Left lung (tissue), 10 donors: ENCODE data around the gene UBXN6. TPM values are rescaled to one million over a fixed set of nuclear protein-coding genes. Genes with fewer than 3 reads are reported as not detected.
A peak's percentile ranks its signal among the peaks of the same experiment; 100 is the strongest.

ENCODE experiments used
- ATAC-seq: fragments of 200-7000 bp; cut with Tn5 transposase; one replicate; pipeline ENCODE4 v1.9.1; 2020; ENCODE audit warnings: moderate library complexity
- DNase-seq, 4 donors: peaks; one replicate each; pipeline ENCODE4 v3.0.0-alpha.2; 2013 to 2020
- H3K27ac ChIP-seq, 2 donors: fragments of 200-600 bp; sonication (generic) in 1 of 2; one replicate each; pipeline versions ENCODE4 v1.5.0 to v1.8.0; 2020 to 2021
- H3K27me3 ChIP-seq, 2 donors: fragments of 200-600 bp; sonication (generic) in 1 of 2; one replicate each; pipeline versions ENCODE4 v1.5.0 to v1.8.0; 2020 to 2021
- H3K36me3 ChIP-seq, 2 donors: fragments of 200-600 bp; sonication (generic) in 1 of 2; one replicate each; pipeline versions ENCODE4 v1.5.0 to v1.8.0; 2020 to 2021
- H3K4me1 ChIP-seq, 2 donors: fragments of 200-600 bp; one replicate each; pipeline ENCODE4 v1.8.0; 2021
- H3K4me3 ChIP-seq, 2 donors: fragments of 200-600 bp; sonication (generic) in 1 of 2; one replicate each; pipeline versions ENCODE4 v1.5.0 to v1.8.0; 2020 to 2021; ENCODE audit warnings: mild to moderate bottlenecking in 1 of 2
- H3K9me3 ChIP-seq, 2 donors: fragments of 200-600 bp; sonication (generic) in 1 of 2; one replicate each; pipeline versions ENCODE4 v1.5.0 to v1.8.0; 2020 to 2021
- intact Hi-C, 2 donors: fragments of 100-400 bp; cut with DNase I; formaldehyde crosslinking; loops; one replicate each; pipeline versions ENCODE4 v1.11.2 to v1.14.2; 2022
- polyA plus RNA-seq, 6 donors: library from polyadenylated mRNA; unstranded; fragments of 120-200 nt; gene quantifications; one replicate each; pipeline ENCODE4 v1.2.1, GENCODE V29; 2013; ENCODE audit not compliant: insufficient read length in 6 of 6
- total RNA-seq, 2 donors: library from RNA; stranded (reverse); fragmentation: NEBNext Ultra II Directional; extraction: Animal tissue kit (Norgen Biotek cat#: 25700); gene quantifications; one replicate each; pipeline ENCODE4 v1.2.1, GENCODE V29; 2021
- TF ChIP-seq, protein P1 (sequence below), 2 donors: fragments of 200-600 bp; sonication (generic) in 1 of 2; IDR thresholded peaks; one replicate each; pipeline versions ENCODE4 v1.5.0 to v1.8.0; 2021; ENCODE audit warnings: antibody characterized with exemption in 2 of 2
- donor health status: DM: no; HTN: yes; CAD: no.
- donor health status: DM: no; HTN: no; CAD: no.

The UBXN6 gene
- total and polyA plus RNA-seq, 8 donors, result 70.2 to 101 (median 87.5) TPM

DNA sequence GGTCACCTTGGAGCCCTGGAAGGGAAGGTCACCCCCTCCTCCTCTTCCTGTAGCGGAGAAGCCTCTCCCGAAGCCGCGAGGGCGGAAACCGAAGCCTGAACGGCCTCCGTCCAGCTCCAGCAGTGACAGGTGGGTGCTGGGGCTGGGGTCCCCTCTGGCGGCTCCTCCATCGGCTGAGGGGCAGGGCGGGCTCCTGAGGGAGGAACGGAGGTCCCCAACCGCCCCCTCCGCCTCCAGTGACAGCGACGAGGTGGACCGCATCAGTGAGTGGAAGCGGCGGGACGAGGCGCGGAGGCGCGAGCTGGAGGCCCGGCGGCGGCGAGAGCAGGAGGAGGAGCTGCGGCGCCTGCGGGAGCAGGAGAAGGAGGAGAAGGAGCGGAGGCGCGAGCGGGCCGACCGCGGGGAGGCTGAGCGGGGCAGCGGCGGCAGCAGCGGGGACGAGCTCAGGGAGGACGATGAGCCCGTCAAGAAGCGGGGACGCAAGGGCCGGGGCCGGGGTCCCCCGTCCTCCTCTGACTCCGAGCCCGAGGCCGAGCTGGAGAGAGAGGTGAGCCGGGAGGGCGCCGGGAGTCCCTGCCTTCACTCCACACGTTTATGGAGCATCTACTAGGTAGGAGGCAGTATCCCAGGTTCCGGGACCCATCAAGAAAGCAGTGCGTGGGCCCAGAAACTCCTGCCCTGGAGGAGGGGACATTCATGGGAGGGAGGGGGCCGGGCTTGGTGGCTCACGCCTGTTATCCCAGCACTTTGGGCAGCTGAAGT lies 36.5 kb upstream of the UBXN6 start:
- intact Hi-C loops, result no loop called here
- ATAC-seq (no peak), DNase-seq (peak in 1 of 4 donors; percentile 73)
- no peaks in the 10 kb centered on the region for H3K27me3 ChIP-seq
- TF ChIP-seq, protein P1, sequence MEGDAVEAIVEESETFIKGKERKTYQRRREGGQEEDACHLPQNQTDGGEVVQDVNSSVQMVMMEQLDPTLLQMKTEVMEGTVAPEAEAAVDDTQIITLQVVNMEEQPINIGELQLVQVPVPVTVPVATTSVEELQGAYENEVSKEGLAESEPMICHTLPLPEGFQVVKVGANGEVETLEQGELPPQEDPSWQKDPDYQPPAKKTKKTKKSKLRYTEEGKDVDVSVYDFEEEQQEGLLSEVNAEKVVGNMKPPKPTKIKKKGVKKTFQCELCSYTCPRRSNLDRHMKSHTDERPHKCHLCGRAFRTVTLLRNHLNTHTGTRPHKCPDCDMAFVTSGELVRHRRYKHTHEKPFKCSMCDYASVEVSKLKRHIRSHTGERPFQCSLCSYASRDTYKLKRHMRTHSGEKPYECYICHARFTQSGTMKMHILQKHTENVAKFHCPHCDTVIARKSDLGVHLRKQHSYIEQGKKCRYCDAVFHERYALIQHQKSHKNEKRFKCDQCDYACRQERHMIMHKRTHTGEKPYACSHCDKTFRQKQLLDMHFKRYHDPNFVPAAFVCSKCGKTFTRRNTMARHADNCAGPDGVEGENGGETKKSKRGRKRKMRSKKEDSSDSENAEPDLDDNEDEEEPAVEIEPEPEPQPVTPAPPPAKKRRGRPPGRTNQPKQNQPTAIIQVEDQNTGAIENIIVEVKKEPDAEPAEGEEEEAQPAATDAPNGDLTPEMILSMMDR (IDR thresholded peaks at IDR 0.05), result no peak
- H3K4me3 ChIP-seq, result no peak overlapping the region
- H3K27ac ChIP-seq, result no peak overlapping the region
- no peaks in the 10 kb centered on the region for H3K9me3 ChIP-seq
- H3K4me1 ChIP-seq, result no peaks in the 10 kb centered on the region
- H3K36me3 ChIP-seq, result peaks cover 0 to 87% of the 10 kb centered on the region in 2 donors

DNA sequence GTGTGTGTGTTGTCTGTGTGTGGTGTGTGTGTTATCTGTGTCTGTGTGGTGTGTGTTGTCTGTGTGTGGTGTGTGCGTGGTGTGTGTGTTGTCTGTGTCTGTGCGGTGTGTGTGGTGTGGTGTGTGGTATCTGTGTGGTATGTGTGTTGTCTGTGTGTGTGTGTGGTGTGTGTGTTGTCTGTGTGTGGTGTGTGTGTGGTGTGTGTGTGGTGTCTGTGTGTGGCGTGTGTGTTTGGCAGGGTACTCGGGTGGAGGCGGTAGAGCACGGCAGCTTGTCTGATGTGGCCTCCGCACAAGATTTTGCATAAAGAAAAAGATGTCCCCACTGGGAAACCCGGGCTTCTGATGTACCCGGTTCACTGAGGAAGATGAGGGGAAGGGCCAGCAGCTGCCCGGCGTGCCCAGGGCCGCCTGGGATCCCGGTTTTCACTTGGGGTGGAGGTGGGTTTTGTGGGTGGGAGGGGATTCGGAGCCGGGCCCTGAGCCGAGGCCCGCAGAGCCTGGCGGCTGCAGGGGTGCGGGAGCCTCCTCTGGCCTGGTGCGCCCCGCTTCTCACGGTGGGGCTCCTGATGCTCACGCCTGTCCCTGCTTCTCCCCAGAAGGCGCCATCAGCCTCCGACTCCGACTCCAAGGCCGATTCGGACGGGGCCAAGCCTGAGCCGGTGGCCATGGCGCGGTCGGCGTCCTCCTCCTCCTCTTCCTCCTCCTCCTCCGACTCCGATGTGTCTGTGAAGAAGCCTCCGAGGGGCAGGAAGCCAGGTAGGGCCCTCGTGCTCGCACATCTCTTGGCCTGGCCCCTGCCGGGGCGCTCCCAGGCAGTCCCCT lies 35.7 kb upstream of the UBXN6 start:
- no peak for DNase-seq
- H3K36me3 ChIP-seq, result peaks cover 0 to 87% of the 10 kb centered on the region in 2 donors

DNA sequence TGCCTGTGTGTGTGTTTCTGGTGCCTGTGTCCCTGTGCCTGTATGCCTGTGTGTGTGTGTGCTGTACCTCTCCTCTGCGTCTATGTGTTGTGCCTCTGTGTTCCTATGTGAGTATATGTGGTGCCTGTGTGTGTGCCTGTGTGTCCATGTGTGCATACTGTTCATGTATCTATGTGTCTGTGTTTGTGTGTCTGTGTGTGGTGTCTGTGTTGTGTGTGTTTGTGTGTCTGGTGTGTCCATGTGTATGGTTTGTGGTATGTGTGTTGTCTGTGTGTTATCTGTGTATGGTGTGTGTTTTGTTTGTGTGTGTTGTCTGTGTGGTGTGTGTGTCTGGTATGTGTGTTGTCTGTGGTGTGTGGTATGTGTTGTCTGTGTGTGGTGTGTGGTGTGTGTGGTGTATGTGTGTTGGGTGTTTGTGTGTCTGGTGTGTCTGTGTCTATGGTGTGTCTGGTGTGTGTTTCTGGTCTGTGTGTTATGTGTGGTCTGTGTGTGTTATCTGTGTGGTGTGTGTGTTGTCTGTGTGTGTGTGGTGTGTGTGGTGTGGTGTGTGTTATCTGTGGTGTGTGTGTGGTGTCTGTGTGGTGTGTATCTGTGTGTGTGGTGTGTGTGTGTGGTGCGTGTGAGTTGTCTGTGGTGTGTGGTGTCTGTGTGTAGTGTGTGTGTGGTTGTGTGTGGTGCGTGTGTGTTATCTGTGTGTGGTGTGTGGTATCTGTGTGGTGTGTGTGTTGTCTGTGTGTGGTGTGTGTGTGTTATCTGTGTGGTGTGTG lies 34.9 kb upstream of the UBXN6 start:
- intact Hi-C loops, result no loop called here
- Histone ChIP-seq H3K27ac (no peak overlapping the region), H3K9me3 (no peaks in the 10 kb centered on the region), H3K36me3 (peaks cover 0 to 85% of the 10 kb centered on the region in 2 donors), H3K4me1 (no peaks in the 10 kb centered on the region), H3K4me3 (no peak overlapping the region), H3K27me3 (no peaks in the 10 kb centered on the region)
- no peak for ATAC-seq
- DNase-seq, result no peak
- TF ChIP-seq, protein P1 (IDR thresholded peaks at IDR 0.05), result no peak

More for the DNA sequence above, 35.7 kb upstream of the UBXN6 start:
- Histone ChIP-seq H3K9me3 (no peaks in the 10 kb centered on the region), H3K4me1 (no peaks in the 10 kb centered on the region), H3K27me3 (no peaks in the 10 kb centered on the region), H3K27ac (no peak overlapping the region), H3K4me3 (no peak overlapping the region)
- intact Hi-C loops, result no loop called here
- ATAC-seq, result no peak
- TF ChIP-seq, protein P1 (IDR thresholded peaks at IDR 0.05), result no peak

DNA sequence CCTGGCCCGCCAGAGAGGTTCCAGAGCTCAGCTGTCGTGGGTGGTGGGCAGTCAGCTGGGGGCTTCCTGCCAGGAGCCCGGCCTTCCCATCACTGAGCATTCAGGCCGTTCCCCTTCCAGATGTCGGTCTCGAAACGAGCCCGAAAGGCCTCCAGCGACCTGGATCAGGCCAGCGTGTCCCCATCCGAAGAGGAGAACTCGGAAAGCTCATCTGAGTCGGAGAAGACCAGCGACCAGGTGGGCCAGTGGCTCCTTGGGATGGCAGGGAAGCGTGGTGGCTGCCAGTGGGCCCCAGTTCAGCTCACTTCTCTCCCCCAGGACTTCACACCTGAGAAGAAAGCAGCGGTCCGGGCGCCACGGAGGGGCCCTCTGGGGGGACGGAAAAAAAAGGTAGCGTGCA lies 33.9 kb upstream of the UBXN6 start:
- H3K9me3 ChIP-seq, result no peaks in the 10 kb centered on the region
- H3K27me3 ChIP-seq, result no peaks in the 10 kb centered on the region
- ATAC-seq (no peak), DNase-seq (no peak)
- H3K4me1 ChIP-seq, result no peaks in the 10 kb centered on the region
- H3K36me3 ChIP-seq, result peaks cover 0 to 85% of the 10 kb centered on the region in 2 donors
- intact Hi-C loops, result no loop called here
- H3K27ac ChIP-seq, result no peak overlapping the region
- TF ChIP-seq, protein P1 (IDR thresholded peaks at IDR 0.05), result no peak
- H3K4me3 ChIP-seq, result no peak overlapping the region
